Sigmoid colon (tissue), 7 donors: ENCODE data around the gene MSH5. TPM values are rescaled to one million over a fixed set of nuclear protein-coding genes. Genes with fewer than 3 reads are reported as not detected.

ENCODE experiments used
- DNase-seq: peaks from one replicate; pipeline ENCODE4 v3.0.0-alpha.2; 2019
- H3K27ac ChIP-seq, 4 donors: fragments of 200-600 bp; sonication (generic); one replicate each; pipeline ENCODE4 v1.5.1; 2016 to 2019; ENCODE audit warnings: mild to moderate bottlenecking in 1 of 4
- H3K27me3 ChIP-seq, 3 donors: fragments of 200-600 bp; sonication (generic); one replicate each; pipeline ENCODE4 v1.5.1; 2019; ENCODE audit warnings: mild to moderate bottlenecking in 1 of 3
- H3K36me3 ChIP-seq, 4 donors: fragments of 200-600 bp; sonication (generic); one replicate each; pipeline ENCODE4 v1.5.1; 2016 to 2019
- H3K4me1 ChIP-seq, 4 donors: fragments of 200-600 bp; sonication (generic); one replicate each; pipeline ENCODE4 v1.5.1; 2017 to 2019
- H3K4me3 ChIP-seq, 4 donors: fragments of 200-600 bp; sonication (generic); one replicate each; pipeline ENCODE4 v1.5.1; 2017 to 2019; ENCODE audit warnings: mild to moderate bottlenecking in 2 of 4, moderate library complexity in 1 of 4
- H3K9me3 ChIP-seq, 4 donors: fragments of 200-600 bp in 3 of 4; sonication (generic) in 3 of 4; one replicate each; pipeline versions ENCODE4 v1.5.1 to v1.6.1; 2013 to 2019
- EP300 ChIP-seq, 4 donors: sonication (generic); formaldehyde crosslinking; IDR thresholded peaks; one replicate each; pipeline ENCODE4 v1.6.1; 2017; ENCODE audit warnings: antibody characterized with exemption in 4 of 4
- POLR2A ChIP-seq, 2 donors: fragments of 450-650 bp; IDR thresholded peaks; one replicate each; pipeline ENCODE4 v1.6.1; 2016; ENCODE audit warnings: antibody characterized with exemption in 2 of 2, mild to moderate bottlenecking in 2 of 2, moderate library complexity in 2 of 2
- POLR2AphosphoS5 ChIP-seq, 4 donors: sonication (generic); formaldehyde crosslinking; IDR thresholded peaks; one replicate each; pipeline ENCODE4 v1.6.1; 2017; ENCODE audit warnings: antibody characterized with exemption in 4 of 4
- WGBS, 2 donors: extraction: QIAGEN DNeasy Blood & Tissue Kit; methylation state at CpG; one replicate each; pipeline ENCODE4 v1.1.7; 2013; 5-methylcytosine and 5-hydroxymethylcytosine counted together
- intact Hi-C: fragments of 100-400 bp; cut with DNase I; formaldehyde crosslinking; loops from one replicate; pipeline ENCODE4 v1.15.1; 2023
- polyA plus RNA-seq, 3 donors: library from polyadenylated mRNA; stranded (reverse); fragments of 200-250 nt; gene quantifications; one replicate each; pipeline ENCODE4 v1.2.3, GENCODE V29; 2013
- total RNA-seq, 4 donors: library from RNA; depleted of rRNA; stranded (reverse); fragments of >200 nt; gene quantifications; one replicate each; pipeline ENCODE4 v1.1.0, GENCODE V29; 2016
- TF ChIP-seq, protein P1 (sequence below), 4 experiments: fragments of 450-650 bp in 3 of 4; fragments of 200-600 bp in 1 of 4; IDR thresholded peaks; one replicate each; pipeline ENCODE4 v1.5.1; 2016 to 2019; ENCODE audit warnings: antibody characterized with exemption in 4 of 4, mild to moderate bottlenecking in 3 of 4, moderate library complexity in 2 of 4
- donor health status: healthy with polysubstance abuse.
- donor health status: Bipolar disorder and iron deficiency.
- donor health status: healthy.

MSH5 gene
- total and polyA plus RNA-seq, 7 donors: 1.6 to 23.5 (median 5.7) TPM; not detected in 1

DNA sequence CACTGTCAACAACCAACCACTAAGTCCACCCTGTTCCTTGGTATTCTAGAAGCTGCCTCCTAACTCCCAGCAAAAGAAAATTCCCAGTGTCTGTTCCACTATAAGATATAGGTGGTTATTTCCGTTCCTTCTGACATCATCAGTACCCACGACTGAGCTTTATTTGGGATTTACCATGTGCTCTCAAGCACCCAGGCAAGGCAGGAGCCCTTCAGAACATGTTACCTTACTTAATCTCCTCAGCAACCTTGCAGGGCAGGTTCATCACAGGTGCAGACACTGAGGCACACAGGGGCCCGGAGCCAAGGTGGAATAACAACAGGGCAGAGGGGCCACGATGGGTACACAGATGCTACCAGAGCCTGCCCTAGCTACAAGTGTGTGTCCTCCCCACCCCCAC lies 47.5 kb upstream of the MSH5 start:
- TF ChIP-seq, protein P1, sequence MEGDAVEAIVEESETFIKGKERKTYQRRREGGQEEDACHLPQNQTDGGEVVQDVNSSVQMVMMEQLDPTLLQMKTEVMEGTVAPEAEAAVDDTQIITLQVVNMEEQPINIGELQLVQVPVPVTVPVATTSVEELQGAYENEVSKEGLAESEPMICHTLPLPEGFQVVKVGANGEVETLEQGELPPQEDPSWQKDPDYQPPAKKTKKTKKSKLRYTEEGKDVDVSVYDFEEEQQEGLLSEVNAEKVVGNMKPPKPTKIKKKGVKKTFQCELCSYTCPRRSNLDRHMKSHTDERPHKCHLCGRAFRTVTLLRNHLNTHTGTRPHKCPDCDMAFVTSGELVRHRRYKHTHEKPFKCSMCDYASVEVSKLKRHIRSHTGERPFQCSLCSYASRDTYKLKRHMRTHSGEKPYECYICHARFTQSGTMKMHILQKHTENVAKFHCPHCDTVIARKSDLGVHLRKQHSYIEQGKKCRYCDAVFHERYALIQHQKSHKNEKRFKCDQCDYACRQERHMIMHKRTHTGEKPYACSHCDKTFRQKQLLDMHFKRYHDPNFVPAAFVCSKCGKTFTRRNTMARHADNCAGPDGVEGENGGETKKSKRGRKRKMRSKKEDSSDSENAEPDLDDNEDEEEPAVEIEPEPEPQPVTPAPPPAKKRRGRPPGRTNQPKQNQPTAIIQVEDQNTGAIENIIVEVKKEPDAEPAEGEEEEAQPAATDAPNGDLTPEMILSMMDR (IDR thresholded peaks at IDR 0.05): no peak
- TF ChIP-seq POLR2A (IDR thresholded peaks at IDR 0.05) (no peak), POLR2AphosphoS5 (IDR thresholded peaks at IDR 0.05) (no peak), EP300 (IDR thresholded peaks at IDR 0.05) (no peak)
- Histone ChIP-seq H3K4me3 (no peak overlapping the region), H3K27me3 (no peaks in the 10 kb centered on the region), H3K9me3 (no peaks in the 10 kb centered on the region), H3K4me1 (no peaks in the 10 kb centered on the region), H3K36me3 (peaks cover 59 to 99% (median 84%) of the 10 kb centered on the region in 4 donors), H3K27ac (no peak overlapping the region)
- no peak for DNase-seq
- intact Hi-C loops: no loop called here
- 86 to 88% methylated on average over 4 of the region's 4 CpGs for WGBS, 2 donors

DNA sequence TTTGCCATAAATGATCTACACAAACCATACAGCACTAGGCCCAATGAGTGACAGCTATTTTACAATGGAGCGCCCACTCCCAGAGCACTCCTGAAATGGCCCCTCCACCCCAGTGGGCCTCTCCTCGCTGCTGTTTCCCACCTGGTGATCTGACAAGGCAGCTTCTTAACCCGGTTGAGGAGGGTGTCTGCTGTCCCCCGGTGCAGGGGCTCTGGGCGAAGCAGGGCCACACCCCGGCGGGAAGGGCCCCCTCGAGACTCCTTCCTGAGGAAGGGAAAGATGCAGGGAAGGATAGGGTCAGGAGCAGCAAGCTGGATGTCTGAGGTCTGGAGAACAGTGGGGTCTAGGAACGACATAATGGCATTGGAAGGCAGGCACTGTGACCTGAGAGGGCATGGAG lies 46.9 kb upstream of the MSH5 start:
- no peak for DNase-seq
- Histone ChIP-seq H3K27ac (no peak overlapping the region), H3K9me3 (no peaks in the 10 kb centered on the region), H3K4me3 (no peak overlapping the region), H3K4me1 (no peaks in the 10 kb centered on the region), H3K27me3 (no peaks in the 10 kb centered on the region), H3K36me3 (peaks cover 54 to 99% (median 81%) of the 10 kb centered on the region in 4 donors)
- TF ChIP-seq POLR2A (IDR thresholded peaks at IDR 0.05) (no peak), POLR2AphosphoS5 (IDR thresholded peaks at IDR 0.05) (no peak), EP300 (IDR thresholded peaks at IDR 0.05) (no peak)
- TF ChIP-seq, protein P1 (IDR thresholded peaks at IDR 0.05): no peak
- intact Hi-C loops: no loop called here
- WGBS, 2 donors: 91 to 93% methylated on average over 9 of the region's 9 CpGs

DNA sequence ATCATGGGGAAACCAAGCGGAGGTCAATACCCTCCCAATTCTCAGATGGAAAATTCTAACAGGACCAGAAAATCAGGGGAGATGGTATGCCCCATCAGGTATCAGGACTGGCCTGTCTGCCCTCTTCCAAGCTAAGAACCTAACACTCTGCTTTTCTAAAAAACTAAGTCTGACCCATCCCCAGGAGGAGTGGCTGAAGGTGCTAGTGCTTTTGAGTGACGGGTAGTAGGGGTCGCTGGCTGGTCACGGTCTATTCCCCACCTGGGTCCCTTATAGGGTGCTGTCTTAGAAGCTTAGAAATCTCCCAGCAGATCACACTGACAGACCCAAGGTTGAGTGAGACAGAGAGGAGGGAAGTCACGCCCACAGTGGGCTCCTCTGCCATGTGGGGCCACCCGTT lies 46.3 kb upstream of the MSH5 start:
- Histone ChIP-seq H3K27ac (no peak overlapping the region), H3K36me3 (peaks cover 48 to 97% (median 74%) of the 10 kb centered on the region in 4 donors), H3K27me3 (no peaks in the 10 kb centered on the region), H3K9me3 (no peaks in the 10 kb centered on the region), H3K4me1 (no peaks in the 10 kb centered on the region), H3K4me3 (no peak overlapping the region)
- intact Hi-C loops: no loop called here
- WGBS, 2 donors: 93% methylated on average over 6 of the region's 6 CpGs
- no peak for DNase-seq
- no peak for TF ChIP-seq EP300 (IDR thresholded peaks at IDR 0.05)
- no peak for TF ChIP-seq POLR2A (IDR thresholded peaks at IDR 0.05)
- TF ChIP-seq, protein P1 (IDR thresholded peaks at IDR 0.05): no peak
- no peak for TF ChIP-seq POLR2AphosphoS5 (IDR thresholded peaks at IDR 0.05)

DNA sequence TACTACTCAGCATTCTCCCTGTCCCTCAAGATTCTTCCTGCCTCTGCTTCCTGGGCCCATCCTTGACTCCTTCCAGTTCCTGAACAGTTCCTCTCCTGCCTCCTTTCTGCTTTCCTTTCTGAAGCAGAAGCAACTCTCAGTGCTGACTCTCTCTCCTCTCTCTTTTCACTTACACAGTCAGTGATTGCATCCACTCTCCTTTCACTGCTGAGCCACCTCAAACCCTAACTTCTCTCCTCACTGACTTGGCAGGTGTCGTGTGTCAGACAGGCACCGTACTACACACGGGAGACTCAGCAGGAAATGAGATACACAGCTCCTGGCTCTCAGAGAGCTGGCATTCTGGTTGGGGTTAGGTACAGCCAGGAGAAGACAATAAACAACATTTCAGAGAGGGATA lies 42.2 kb upstream of the MSH5 start:
- DNase-seq: no peak
- Histone ChIP-seq H3K27me3 (no peaks in the 10 kb centered on the region), H3K4me1 (peaks cover 0 to 29% (median 19%) of the 10 kb centered on the region in 4 donors), H3K27ac (no peak overlapping the region), H3K4me3 (no peak overlapping the region), H3K36me3 (peaks cover 20 to 80% (median 46%) of the 10 kb centered on the region in 4 donors), H3K9me3 (no peaks in the 10 kb centered on the region)
- no peak for TF ChIP-seq POLR2AphosphoS5 (IDR thresholded peaks at IDR 0.05)
- intact Hi-C loops: no loop called here
- WGBS, 2 donors: 61 to 62% methylated on average over 3 of the region's 3 CpGs

DNA sequence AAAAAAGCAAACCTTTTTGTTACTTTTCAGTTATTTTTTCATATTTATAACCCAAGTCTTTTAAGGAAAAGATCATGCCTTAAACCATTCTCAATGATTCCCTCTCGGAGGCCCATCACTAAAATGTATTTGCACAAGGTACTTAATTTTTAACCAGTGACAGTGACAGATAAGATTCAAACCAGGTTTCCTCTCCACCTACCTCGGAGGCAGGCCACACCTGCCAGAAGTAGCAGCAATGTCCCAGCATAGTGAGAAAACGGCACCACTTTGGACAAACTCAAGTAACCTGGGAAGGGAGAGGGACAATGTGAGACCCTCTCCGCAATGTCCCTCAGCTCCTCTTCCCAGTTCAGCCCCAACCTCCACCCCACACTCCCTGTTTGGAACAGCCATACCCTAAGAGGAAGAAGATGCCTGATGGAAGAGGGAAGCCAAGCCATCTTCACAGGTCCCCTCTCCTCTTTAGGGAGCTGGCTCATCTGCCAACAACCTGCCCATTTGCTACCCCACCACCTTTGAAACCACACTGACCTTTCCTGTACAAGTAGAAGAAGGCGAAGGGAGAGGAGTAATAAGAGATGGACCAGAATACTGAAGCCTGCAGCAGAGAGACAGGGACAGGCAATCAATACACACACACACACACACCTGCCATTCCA lies 38.9 kb upstream of the MSH5 start:
- H3K36me3 ChIP-seq: peaks cover 0 to 47% (median 20%) of the 10 kb centered on the region in 4 donors

More for the DNA sequence above, 38.9 kb upstream of the MSH5 start:
- H3K4me3 ChIP-seq: no peak overlapping the region
- peak overlapping the region in 1 of 4 donors; percentile 94 for H3K27ac ChIP-seq
- no peaks in the 10 kb centered on the region for H3K27me3 ChIP-seq
- DNase-seq: no peak
- intact Hi-C loops: loop anchor here (10.0 kb wide), 1 partner anchor 156 kb away; the partner anchor contains the start of genes ATP6V1G2, DDX39B and NFKBIL1
- WGBS, 2 donors: 49 to 73% methylated on average over 5 of the region's 5 CpGs
- H3K9me3 ChIP-seq: no peaks in the 10 kb centered on the region
- H3K4me1 ChIP-seq: peaks cover 0 to 36% (median 22%) of the 10 kb centered on the region in 4 donors
- no peak for TF ChIP-seq POLR2A (IDR thresholded peaks at IDR 0.05)
- no peak for TF ChIP-seq EP300 (IDR thresholded peaks at IDR 0.05)
- no peak for TF ChIP-seq POLR2AphosphoS5 (IDR thresholded peaks at IDR 0.05)
- TF ChIP-seq, protein P1 (IDR thresholded peaks at IDR 0.05): no peak
